SJSA1 (cell line): ENCODE measurements around the gene CHD2. TPM values are rescaled to one million over a fixed set of nuclear protein-coding genes. Genes with fewer than 3 reads are reported as not detected.

Source experiments
- DNase-seq, 2 experiments: peaks; one replicate each; pipeline ENCODE4 v3.0.0-alpha.2; 2015 to 2020; ENCODE audit warnings: low spot score in 2 of 2, low read depth in 1 of 2
- H3K27ac ChIP-seq: fragments of 250-450 bp; sonication (Bioruptor Pico); 2 replicates; pipeline ENCODE4 v1.5.1; 2020; ENCODE audit warnings: mild to moderate bottlenecking, moderate library complexity
- H3K27me3 ChIP-seq: fragments of 250-450 bp; sonication (Bioruptor Pico); replicated peaks from 2 replicates; pipeline ENCODE4 v1.5.1; 2020; ENCODE audit warnings: mild to moderate bottlenecking, moderate library complexity
- H3K36me3 ChIP-seq: fragments of 250-450 bp; sonication (Bioruptor Pico); 2 replicates; pipeline ENCODE4 v1.5.1; 2020; ENCODE audit warnings: mild to moderate bottlenecking
- H3K4me1 ChIP-seq: fragments of 250-450 bp; sonication (Bioruptor Pico); replicated peaks from 2 replicates; pipeline ENCODE4 v1.6.1; 2021; ENCODE audit warnings: mild to moderate bottlenecking
- H3K4me3 ChIP-seq: fragments of 250-450 bp; sonication (Bioruptor Pico); 2 replicates; pipeline ENCODE4 v1.5.1; 2020; ENCODE audit warnings: mild to moderate bottlenecking
- H3K9me3 ChIP-seq: fragments of 250-450 bp; sonication (Bioruptor Pico); replicated peaks from 2 replicates; pipeline ENCODE4 v1.5.1; 2020; ENCODE audit warnings: mild to moderate bottlenecking
- total RNA-seq: library from RNA; depleted of rRNA; stranded (reverse); fragments of >200 nt; shearing (Covaris generic); gene quantifications from 2 replicates; pipeline ENCODE4 v1.2.3, GENCODE V29; 2014

CHD2 gene
- total RNA-seq, 1 experiment from 2014 or later = 37.6 TPM

- H3K36me3 ChIP-seq = peaks cover 10% of the 10 kb centered on the region
- no peaks in the 10 kb centered on the region for H3K27me3 ChIP-seq
- H3K27ac ChIP-seq = no peak overlapping the region
- peaks cover 24% of the 10 kb centered on the region for H3K4me1 ChIP-seq
- H3K9me3 ChIP-seq = 0 out of 2 replicates have a peak, but pooled peaks cover 2% of the 10 kb centered on the region
- DNase-seq = no peak
- no peak overlapping the region for H3K4me3 ChIP-seq
These were observed 141.0 kb downstream of the CHD2 start for GRCh38 chr15:93041159-93041547.

GRCh38 chr15:93042211-93042610, 142.1 kb downstream of the CHD2 start:
- Histone ChIP-seq H3K36me3 (peaks cover 19% of the 10 kb centered on the region), H3K4me1 (peaks cover 20% of the 10 kb centered on the region), H3K27me3 (no peaks in the 10 kb centered on the region), H3K27ac (no peak overlapping the region), H3K9me3 (peaks cover 10% of the 10 kb centered on the region), H3K4me3 (no peak overlapping the region)
- no peak for DNase-seq

- no peak for DNase-seq
- Histone ChIP-seq H3K27me3 (no peaks in the 10 kb centered on the region), H3K9me3 (peaks cover 10% of the 10 kb centered on the region), H3K27ac (no peak overlapping the region), H3K4me1 (peaks cover 18% of the 10 kb centered on the region), H3K4me3 (no peak overlapping the region), H3K36me3 (peaks cover 23% of the 10 kb centered on the region)
These were observed 142.7 kb downstream of the CHD2 start for GRCh38 chr15:93042691-93043378.

GRCh38 chr15:93043621-93044300, 143.6 kb downstream of the CHD2 start:
- Histone ChIP-seq H3K27me3 (no peaks in the 10 kb centered on the region), H3K36me3 (peaks cover 29% of the 10 kb centered on the region), H3K4me1 (peaks cover 23% of the 10 kb centered on the region), H3K27ac (no peak overlapping the region), H3K4me3 (no peak overlapping the region), H3K9me3 (peaks cover 10% of the 10 kb centered on the region)
- DNase-seq = no peak

GRCh38 chr15:93044301-93045190, 144.4 kb downstream of the CHD2 start:
- H3K4me3 ChIP-seq = no peak overlapping the region
- DNase-seq = no peak
- no peaks in the 10 kb centered on the region for H3K27me3 ChIP-seq
- peaks cover 31% of the 10 kb centered on the region for H3K4me1 ChIP-seq
- no peak overlapping the region for H3K27ac ChIP-seq
- peaks cover 29% of the 10 kb centered on the region for H3K36me3 ChIP-seq
- H3K9me3 ChIP-seq = peaks cover 10% of the 10 kb centered on the region

- Histone ChIP-seq H3K27me3 (no peaks in the 10 kb centered on the region), H3K27ac (no peak overlapping the region), H3K36me3 (peaks cover 29% of the 10 kb centered on the region), H3K9me3 (peaks cover 10% of the 10 kb centered on the region), H3K4me3 (no peak overlapping the region), H3K4me1 (peaks cover 38% of the 10 kb centered on the region)
- DNase-seq = no peak
These were observed 145.2 kb downstream of the CHD2 start for GRCh38 chr15:93045191-93045785.

GRCh38 chr15:93046120-93046519, 146.0 kb downstream of the CHD2 start:
- Histone ChIP-seq H3K36me3 (peaks cover 31% of the 10 kb centered on the region), H3K4me1 (peaks cover 32% of the 10 kb centered on the region), H3K27me3 (no peaks in the 10 kb centered on the region), H3K9me3 (peaks cover 10% of the 10 kb centered on the region), H3K4me3 (no peak overlapping the region), H3K27ac (no peak overlapping the region)
- DNase-seq = no peak

GRCh38 chr15:93046721-93047120, 146.6 kb downstream of the CHD2 start:
- no peak overlapping the region for H3K27ac ChIP-seq
- no peaks in the 10 kb centered on the region for H3K27me3 ChIP-seq
- H3K36me3 ChIP-seq = peaks cover 36% of the 10 kb centered on the region
- DNase-seq = no peak
- peaks cover 10% of the 10 kb centered on the region for H3K9me3 ChIP-seq
- no peak overlapping the region for H3K4me3 ChIP-seq
- peaks cover 30% of the 10 kb centered on the region for H3K4me1 ChIP-seq

GRCh38 chr15:93047621-93048425, 147.7 kb downstream of the CHD2 start:
- H3K4me1 ChIP-seq = peaks cover 30% of the 10 kb centered on the region
- peak overlapping the region; percentile 62 for H3K27ac ChIP-seq
- peaks cover 10% of the 10 kb centered on the region for H3K9me3 ChIP-seq
- peaks cover 41% of the 10 kb centered on the region for H3K36me3 ChIP-seq
- no peaks in the 10 kb centered on the region for H3K27me3 ChIP-seq
- no peak for DNase-seq
- no peak overlapping the region for H3K4me3 ChIP-seq

GRCh38 chr15:93048426-93048721, 148.2 kb downstream of the CHD2 start:
- DNase-seq = no peak
- H3K27me3 ChIP-seq = no peaks in the 10 kb centered on the region
- H3K4me1 ChIP-seq = peaks cover 30% of the 10 kb centered on the region
- H3K27ac ChIP-seq = peak overlapping the region; percentile 62
- peaks cover 41% of the 10 kb centered on the region for H3K36me3 ChIP-seq
- peaks cover 10% of the 10 kb centered on the region for H3K9me3 ChIP-seq
- H3K4me3 ChIP-seq = no peak overlapping the region

- H3K9me3 ChIP-seq = peaks cover 10% of the 10 kb centered on the region
- peaks cover 30% of the 10 kb centered on the region for H3K4me1 ChIP-seq
- H3K36me3 ChIP-seq = peaks cover 41% of the 10 kb centered on the region
- no peaks in the 10 kb centered on the region for H3K27me3 ChIP-seq
- DNase-seq = peak; percentile 94 to 96
- 0 out of 2 replicates have a peak overlapping the region, but pooled peaks have one; percentile 19 for H3K27ac ChIP-seq
- H3K4me3 ChIP-seq = no peak overlapping the region
These were observed 148.6 kb downstream of the CHD2 start for GRCh38 chr15:93048759-93049161.

- Histone ChIP-seq H3K9me3 (peaks cover 10% of the 10 kb centered on the region), H3K27me3 (no peaks in the 10 kb centered on the region), H3K36me3 (peaks cover 41% of the 10 kb centered on the region), H3K4me1 (peaks cover 30% of the 10 kb centered on the region), H3K4me3 (no peak overlapping the region), H3K27ac (0 out of 2 replicates have a peak overlapping the region, but pooled peaks have one; percentile 19)
- DNase-seq = no peak
These were observed 149.1 kb downstream of the CHD2 start for GRCh38 chr15:93049233-93049632.
